ENCODE measurements around the gene FOXF1. TPM values are rescaled to one million over a fixed set of nuclear protein-coding genes. Genes with fewer than 3 reads are reported as not detected.

FOXF1 gene
- total RNA-seq, 1 experiment from 2014 or later, result not detected

GRCh38 chr16:86527366-86527765 lies 17.0 kb downstream of the FOXF1 start:
- ChIA-PET POLR2A (ENCODE audit: unreplicated experiment) (no interaction called here), CTCF (no interaction called here)
- BruUV-seq (replicated peaks), result no TSS peak
- DNase-seq (no peak), ATAC-seq (no peak)
- Histone ChIP-seq H2AFZ (ENCODE audit: low read length) (no peak overlapping the region), H3K4me3 (ENCODE audit: low read length) (no peak overlapping the region), H3K27ac (ENCODE audit: low read length) (no peak overlapping the region), H3K27me3 (ENCODE audit: low read length) (0 out of 2 replicates have a peak, but pooled peaks cover 4% of the 10 kb centered on the region), H4K20me1 (ENCODE audit: low read length) (no peaks in the 10 kb centered on the region), H3K9ac (ENCODE audit: low read length) (no peak overlapping the region), H3K36me3 (ENCODE audit: low read depth, low read length) (no peaks in the 10 kb centered on the region), H3F3A (ENCODE audit: low read length, unreplicated experiment) (no peaks in the 10 kb centered on the region), H3K4me2 (ENCODE audit: low read length) (no peak overlapping the region), H3K4me1 (ENCODE audit: insufficient read depth, low read length) (no peaks in the 10 kb centered on the region), H3K79me2 (ENCODE audit: low read length) (no peaks in the 10 kb centered on the region), H3K9me2 (replicated peaks; ENCODE audit: low read length) (no peaks in the 10 kb centered on the region), H3K9me3 (ENCODE audit: low read length) (no peaks in the 10 kb centered on the region)
- intact Hi-C loops (cut with micrococcal nuclease), result no loop called here
- TF ChIP-seq CTCF (conservative IDR thresholded peaks at IDR 0.05; ENCODE audit: low read depth, low read length) (no peak), EZH2 (IDR thresholded peaks at IDR 0.05; ENCODE audit: low read length, unreplicated experiment) (no peak)

DNA sequence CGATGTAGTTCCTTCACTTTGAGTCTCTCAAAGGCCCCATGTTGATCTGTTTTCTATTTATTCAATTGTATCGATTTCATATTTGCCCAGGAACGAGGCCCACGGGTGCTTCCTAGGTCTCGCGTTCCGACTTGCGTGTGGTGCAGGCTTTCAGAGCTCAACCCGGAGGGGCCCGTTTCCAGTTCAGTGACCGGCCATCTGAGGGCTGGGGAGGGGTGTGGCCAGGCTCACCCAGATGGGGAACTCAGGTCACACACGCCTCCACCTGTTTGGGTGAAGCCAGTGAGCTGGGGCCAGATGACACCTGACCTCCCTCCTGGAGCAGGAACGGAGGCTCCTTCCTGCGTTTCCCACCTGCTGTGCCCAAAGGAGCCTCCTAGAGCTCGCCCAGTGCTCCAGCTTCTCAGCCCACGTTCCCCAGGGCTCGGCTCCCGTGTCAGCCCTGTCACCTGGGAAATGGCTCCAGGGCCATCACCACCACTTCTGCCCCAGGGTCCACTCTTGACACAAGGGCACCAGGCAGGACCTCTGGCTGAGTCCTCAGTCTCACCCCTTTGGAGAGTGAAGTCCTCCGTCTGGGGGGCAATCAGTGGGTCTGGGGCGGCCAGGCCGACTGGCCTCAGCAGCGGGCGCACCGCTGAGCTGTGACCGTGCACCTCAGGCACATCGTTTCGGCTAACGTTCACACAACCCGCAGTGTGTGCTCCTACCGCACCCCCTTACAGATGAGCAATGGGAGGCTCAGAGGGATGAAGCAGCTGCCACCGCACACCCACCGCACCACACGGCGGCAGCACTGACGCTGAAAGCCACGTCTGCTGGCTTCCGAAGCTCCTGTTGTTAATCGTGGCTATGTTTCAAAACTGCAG lies 18.0 kb downstream of the FOXF1 start:
- DNase-seq, result no peak
- Histone ChIP-seq H3K36me3 (ENCODE audit: low read depth, low read length) (no peaks in the 10 kb centered on the region), H3K4me2 (ENCODE audit: low read length) (no peak overlapping the region), H2AFZ (ENCODE audit: low read length) (no peak overlapping the region), H3K27me3 (ENCODE audit: low read length) (0 out of 2 replicates have a peak, but pooled peaks cover 4% of the 10 kb centered on the region), H3K9me3 (ENCODE audit: low read length) (no peaks in the 10 kb centered on the region), H4K20me1 (ENCODE audit: low read length) (no peaks in the 10 kb centered on the region), H3K4me1 (ENCODE audit: insufficient read depth, low read length) (no peaks in the 10 kb centered on the region), H3K9me2 (replicated peaks; ENCODE audit: low read length) (no peaks in the 10 kb centered on the region), H3K9ac (ENCODE audit: low read length) (no peak overlapping the region), H3K27ac (ENCODE audit: low read length) (no peak overlapping the region), H3F3A (ENCODE audit: low read length, unreplicated experiment) (no peaks in the 10 kb centered on the region), H3K79me2 (ENCODE audit: low read length) (no peaks in the 10 kb centered on the region), H3K4me3 (ENCODE audit: low read length) (no peak overlapping the region)
- ATAC-seq, result no peak
- BruUV-seq (replicated peaks), result no TSS peak
- intact Hi-C loops (cut with micrococcal nuclease), result no loop called here
- CTCF ChIA-PET, result no interaction called here
- TF ChIP-seq EZH2 (IDR thresholded peaks at IDR 0.05; ENCODE audit: low read length, unreplicated experiment) (no peak), EZH2phosphoT487 (IDR thresholded peaks at IDR 0.05; ENCODE audit: borderline replicate concordance, low read length) (no peak), CTCF (conservative IDR thresholded peaks at IDR 0.05; ENCODE audit: low read depth, low read length) (no peak)
- POLR2A ChIA-PET (ENCODE audit: unreplicated experiment), result no interaction called here

- Histone ChIP-seq H3K4me2 (ENCODE audit: low read length) (no peak overlapping the region), H3K9me3 (ENCODE audit: low read length) (no peaks in the 10 kb centered on the region), H3K27me3 (ENCODE audit: low read length) (0 out of 2 replicates have a peak, but pooled peaks cover under 1% of the 10 kb centered on the region), H4K20me1 (ENCODE audit: low read length) (no peaks in the 10 kb centered on the region), H3K9ac (ENCODE audit: low read length) (no peak overlapping the region), H3K36me3 (ENCODE audit: low read depth, low read length) (no peaks in the 10 kb centered on the region), H3K9me2 (replicated peaks; ENCODE audit: low read length) (no peaks in the 10 kb centered on the region), H3K27ac (ENCODE audit: low read length) (no peak overlapping the region), H3F3A (ENCODE audit: low read length, unreplicated experiment) (no peaks in the 10 kb centered on the region), H3K79me2 (ENCODE audit: low read length) (no peaks in the 10 kb centered on the region), H2AFZ (ENCODE audit: low read length) (no peak overlapping the region), H3K4me3 (ENCODE audit: low read length) (no peak overlapping the region), H3K4me1 (ENCODE audit: insufficient read depth, low read length) (no peaks in the 10 kb centered on the region)
- POLR2A ChIA-PET (ENCODE audit: unreplicated experiment), result no interaction called here
- CTCF ChIA-PET, result no interaction called here
- no TSS peak for BruUV-seq (replicated peaks)
- ATAC-seq (no peak), DNase-seq (no peak)
- intact Hi-C loops (cut with micrococcal nuclease), result no loop called here
- TF ChIP-seq CTCF (conservative IDR thresholded peaks at IDR 0.05; ENCODE audit: low read depth, low read length), result no peak
- no peak for TF ChIP-seq EZH2phosphoT487 (IDR thresholded peaks at IDR 0.05; ENCODE audit: borderline replicate concordance, low read length)
- no peak for TF ChIP-seq EZH2 (IDR thresholded peaks at IDR 0.05; ENCODE audit: low read length, unreplicated experiment)
Measured at GRCh38 chr16:86529160-86529559, 18.8 kb downstream of the FOXF1 start.
